Uterus (tissue), 2 donors: Measurements from ENCODE around the gene HID1.

Experiments
- POLR2A ChIP-seq, 2 donors: fragments of 450-650 bp; IDR thresholded peaks; one replicate each; pipeline ENCODE4 v1.6.1; 2016; ENCODE audit warnings: antibody characterized with exemption in 2 of 2, mild to moderate bottlenecking in 1 of 2, moderate library complexity in 1 of 2
- TF ChIP-seq, protein P1 (sequence below), 4 experiments: fragments of 200-600 bp in 2 of 4; fragments of 450-650 bp in 2 of 4; sonication (generic) in 2 of 4; IDR thresholded peaks; one replicate each; pipeline ENCODE4 v1.5.1; 2016 to 2019; ENCODE audit warnings: antibody characterized with exemption in 4 of 4, mild to moderate bottlenecking in 2 of 4, moderate library complexity in 1 of 4

DNA sequence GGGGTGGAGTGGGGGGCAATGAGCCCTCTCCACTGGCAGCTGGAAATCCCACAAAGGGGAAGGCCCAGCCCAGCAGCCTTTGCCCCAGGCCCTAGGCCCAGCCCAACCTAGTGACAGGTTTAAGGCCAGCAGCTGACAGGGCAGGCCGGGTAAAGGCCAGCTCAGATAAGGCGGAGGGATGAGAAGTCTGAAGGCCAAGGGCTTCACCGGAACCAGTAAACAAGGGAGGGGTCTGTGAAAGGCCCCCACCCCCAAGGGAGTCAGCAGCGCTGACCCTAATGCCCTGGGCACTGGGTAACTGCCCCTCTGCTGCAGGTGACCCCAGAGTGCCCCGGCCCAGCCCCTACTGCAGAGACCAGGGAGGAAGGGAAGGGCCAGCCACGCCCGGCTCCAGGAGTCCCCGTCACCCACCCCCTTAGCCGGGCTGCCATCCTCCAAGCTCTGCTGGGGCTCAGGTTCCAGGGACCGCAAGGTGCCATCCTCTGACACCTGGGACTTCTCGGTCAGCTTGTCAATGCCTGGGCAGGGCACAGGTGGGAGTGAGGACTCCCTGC lies 19.3 kb downstream of the HID1 start:
- no peak for TF ChIP-seq POLR2A (IDR thresholded peaks at IDR 0.05)
- TF ChIP-seq, protein P1, sequence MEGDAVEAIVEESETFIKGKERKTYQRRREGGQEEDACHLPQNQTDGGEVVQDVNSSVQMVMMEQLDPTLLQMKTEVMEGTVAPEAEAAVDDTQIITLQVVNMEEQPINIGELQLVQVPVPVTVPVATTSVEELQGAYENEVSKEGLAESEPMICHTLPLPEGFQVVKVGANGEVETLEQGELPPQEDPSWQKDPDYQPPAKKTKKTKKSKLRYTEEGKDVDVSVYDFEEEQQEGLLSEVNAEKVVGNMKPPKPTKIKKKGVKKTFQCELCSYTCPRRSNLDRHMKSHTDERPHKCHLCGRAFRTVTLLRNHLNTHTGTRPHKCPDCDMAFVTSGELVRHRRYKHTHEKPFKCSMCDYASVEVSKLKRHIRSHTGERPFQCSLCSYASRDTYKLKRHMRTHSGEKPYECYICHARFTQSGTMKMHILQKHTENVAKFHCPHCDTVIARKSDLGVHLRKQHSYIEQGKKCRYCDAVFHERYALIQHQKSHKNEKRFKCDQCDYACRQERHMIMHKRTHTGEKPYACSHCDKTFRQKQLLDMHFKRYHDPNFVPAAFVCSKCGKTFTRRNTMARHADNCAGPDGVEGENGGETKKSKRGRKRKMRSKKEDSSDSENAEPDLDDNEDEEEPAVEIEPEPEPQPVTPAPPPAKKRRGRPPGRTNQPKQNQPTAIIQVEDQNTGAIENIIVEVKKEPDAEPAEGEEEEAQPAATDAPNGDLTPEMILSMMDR (IDR thresholded peaks at IDR 0.05) = no peak
